Nephron progenitor cell (in vitro differentiated cells): ENCODE results near the gene ROPN1.
A peak's percentile ranks its signal among the peaks of the same experiment; 100 is the strongest.
"Not testable (repeated sequence)": the region's sequence is repeated elsewhere in the genome, so short reads cannot be mapped to it uniquely, and the experiment has no call there.

Experiments
- DNase-seq: peaks from one replicate; pipeline ENCODE4 v3.0.0; 2021
- H3K27ac Mint-ChIP-seq: 2 replicates; pipeline ENCODE4 v1.8.0; 2021; ENCODE audit warnings: mild to moderate bottlenecking, moderate library complexity, mixed read lengths
- H3K27me3 Mint-ChIP-seq: 2 replicates; pipeline ENCODE4 v1.8.0; 2021; ENCODE audit warnings: mild to moderate bottlenecking, low read depth, mixed read lengths; ENCODE audit not compliant: poor library complexity
- H3K36me3 Mint-ChIP-seq: 2 replicates; pipeline ENCODE4 v1.8.0; 2021; ENCODE audit warnings: low read depth, mixed read lengths
- H3K4me1 Mint-ChIP-seq: 2 replicates; pipeline ENCODE4 v1.8.0; 2021; ENCODE audit warnings: mixed read lengths
- H3K4me3 Mint-ChIP-seq: 2 replicates; pipeline ENCODE4 v1.8.0; 2021; ENCODE audit warnings: mild to moderate bottlenecking, moderate library complexity, mixed read lengths
- H3K9me3 Mint-ChIP-seq: 2 replicates; pipeline ENCODE4 v1.8.0; 2021; ENCODE audit warnings: mild to moderate bottlenecking, moderate library complexity, mixed read lengths
- CTCF ChIP-seq: fragments of 200-600 bp; sonication (generic); IDR thresholded peaks from 2 replicates; pipeline ENCODE4 v1.5.0; 2021; ENCODE audit warnings: antibody characterized with exemption

ROPN1 gene

GRCh38 chr3:124019291-124019690 is 27.4 kb upstream of the ROPN1 start:
- no peak for TF ChIP-seq CTCF
- Mint-ChIP-seq H3K4me3 (no peak overlapping the region), H3K27me3 (peaks cover 17% of the 10 kb centered on the region), H3K36me3 (no peaks in the 10 kb centered on the region), H3K9me3 (peaks cover 15% of the 10 kb centered on the region), H3K4me1 (peaks cover 35% of the 10 kb centered on the region), H3K27ac (no peak overlapping the region)
- DNase-seq, result no peak

DNA sequence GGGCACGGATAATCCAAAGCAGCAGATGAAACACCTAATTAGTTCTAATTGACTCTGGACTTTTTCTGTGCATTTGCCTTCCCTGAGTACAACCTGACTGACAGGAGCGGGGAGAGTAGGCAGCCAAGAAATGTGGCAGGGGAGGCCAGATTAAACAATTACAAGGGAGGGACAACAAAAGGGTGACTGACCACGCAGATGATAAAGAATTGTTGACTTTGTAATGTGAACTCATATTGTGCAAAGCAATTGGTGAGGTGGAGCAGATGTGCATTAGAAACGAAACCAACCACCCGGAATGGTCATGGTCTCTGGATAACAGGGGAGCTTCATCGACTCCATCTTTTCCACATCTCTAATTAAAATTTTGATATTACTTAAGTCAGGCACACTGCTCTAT is 25.6 kb upstream of the ROPN1 start:
- H3K36me3 Mint-ChIP-seq, DNase-seq, H3K4me3 Mint-ChIP-seq: not testable (repeated sequence)
- peak overlapping the region; percentile 13 for H3K27ac Mint-ChIP-seq
- H3K9me3 Mint-ChIP-seq, result peaks cover 11% of the 10 kb centered on the region
- peaks cover 21% of the 10 kb centered on the region for H3K27me3 Mint-ChIP-seq
- peaks cover 28% of the 10 kb centered on the region for H3K4me1 Mint-ChIP-seq

GRCh38 chr3:124016483-124016882 is 24.6 kb upstream of the ROPN1 start:
- peaks cover 28% of the 10 kb centered on the region for H3K4me1 Mint-ChIP-seq
- peak; percentile 57 for DNase-seq

DNA sequence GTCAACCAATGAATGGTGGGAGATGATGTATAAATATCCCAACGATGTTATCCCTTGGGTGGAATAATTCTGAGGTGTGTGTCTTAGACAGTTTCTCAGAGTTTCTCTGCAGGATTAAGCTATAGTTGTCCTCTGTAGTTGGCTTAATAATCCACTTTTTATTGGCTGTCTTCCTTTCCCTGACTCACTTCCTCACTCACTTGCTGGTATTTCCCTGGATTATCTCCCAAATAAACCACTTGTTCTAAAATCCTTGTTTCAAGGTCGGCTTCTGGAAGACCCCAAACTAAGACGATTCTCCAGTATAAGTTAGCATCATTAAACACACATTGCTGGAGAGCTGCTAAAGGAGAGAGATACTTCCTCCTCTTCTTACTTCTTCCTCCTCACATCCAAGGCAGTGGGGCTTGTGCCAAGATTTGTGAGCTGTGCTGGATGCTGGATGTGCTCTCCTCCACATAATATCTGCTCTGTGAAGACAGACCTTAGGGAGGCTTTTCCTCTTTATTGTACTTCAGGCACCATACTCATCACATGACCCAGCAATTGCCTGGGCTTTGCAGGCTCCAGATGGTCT is 22.5 kb upstream of the ROPN1 start:
- H3K27ac Mint-ChIP-seq, result no peak overlapping the region
- DNase-seq, result no peak

More at GRCh38 chr3:124016483-124016882, 24.6 kb upstream of the ROPN1 start:
- peak; percentile 60 for TF ChIP-seq CTCF
- not testable (repeated sequence) for H3K4me3 Mint-ChIP-seq, H3K36me3 Mint-ChIP-seq, H3K27ac Mint-ChIP-seq
- peaks cover 21% of the 10 kb centered on the region for H3K27me3 Mint-ChIP-seq
- H3K9me3 Mint-ChIP-seq, result peaks cover 11% of the 10 kb centered on the region

DNA sequence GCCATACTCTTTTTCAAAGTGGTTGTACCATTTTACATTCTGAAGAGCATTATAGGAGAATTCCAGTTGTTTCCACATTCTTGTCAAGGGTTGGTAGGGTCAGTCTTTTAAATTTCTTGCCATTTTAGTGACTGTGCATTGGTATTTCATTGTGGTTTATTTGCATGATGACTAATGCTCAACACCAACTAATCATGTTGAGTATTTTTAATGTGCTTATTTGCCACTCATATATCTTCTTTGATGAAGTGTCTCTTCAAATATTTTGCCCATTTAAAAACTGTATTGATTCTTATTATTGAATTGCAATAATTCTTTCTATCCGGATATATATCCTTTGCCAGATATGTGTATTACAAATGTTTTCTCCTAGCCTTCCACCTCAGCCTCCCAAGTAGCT is 16.4 kb upstream of the ROPN1 start:
- not testable (repeated sequence) for H3K4me1 Mint-ChIP-seq, H3K4me3 Mint-ChIP-seq, DNase-seq, H3K27ac Mint-ChIP-seq, H3K36me3 Mint-ChIP-seq, H3K9me3 Mint-ChIP-seq
- peaks cover 52% of the 10 kb centered on the region for H3K27me3 Mint-ChIP-seq

More for the DNA sequence above, 22.5 kb upstream of the ROPN1 start:
- no peak for TF ChIP-seq CTCF
- Mint-ChIP-seq H3K36me3 (no peaks in the 10 kb centered on the region), H3K9me3 (no peaks in the 10 kb centered on the region), H3K4me1 (peaks cover 28% of the 10 kb centered on the region), H3K4me3 (no peak overlapping the region), H3K27me3 (peaks cover 11% of the 10 kb centered on the region)

- H3K4me3 Mint-ChIP-seq, result no peak overlapping the region
- no peaks in the 10 kb centered on the region for H3K9me3 Mint-ChIP-seq
- no peak for DNase-seq
- no peak for TF ChIP-seq CTCF
- no peak overlapping the region for H3K27ac Mint-ChIP-seq
- no peaks in the 10 kb centered on the region for H3K4me1 Mint-ChIP-seq
- H3K36me3 Mint-ChIP-seq, result no peaks in the 10 kb centered on the region
- H3K27me3 Mint-ChIP-seq, result peaks cover 58% of the 10 kb centered on the region
Measured at GRCh38 chr3:124007186-124007585, 15.3 kb upstream of the ROPN1 start.

GRCh38 chr3:124002405-124003079 is 10.6 kb upstream of the ROPN1 start:
- not testable (repeated sequence) for H3K4me1 Mint-ChIP-seq, H3K36me3 Mint-ChIP-seq, H3K27ac Mint-ChIP-seq, DNase-seq, H3K4me3 Mint-ChIP-seq, H3K9me3 Mint-ChIP-seq
- peaks cover 82% of the 10 kb centered on the region for H3K27me3 Mint-ChIP-seq

DNA sequence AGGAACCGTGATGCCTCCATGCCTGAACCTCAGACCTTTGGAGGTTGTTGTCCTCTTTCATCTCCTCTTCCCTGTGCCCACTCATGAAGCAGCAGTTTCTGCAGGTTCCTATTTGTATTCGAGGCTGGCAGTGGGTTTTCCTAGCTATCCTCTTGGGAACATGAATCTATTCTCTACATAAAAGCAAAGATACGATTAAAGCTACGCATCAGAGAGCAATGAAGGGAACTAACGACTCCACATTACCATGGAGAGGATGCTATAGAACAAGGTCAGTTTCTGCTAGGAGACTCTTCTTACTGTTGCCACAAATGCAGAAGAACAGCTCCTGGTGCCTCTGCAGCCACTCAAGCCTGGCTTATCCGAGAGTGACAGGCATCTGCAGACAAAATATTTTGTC is 9.4 kb upstream of the ROPN1 start:
- H3K4me3 Mint-ChIP-seq, H3K4me1 Mint-ChIP-seq, DNase-seq, H3K27ac Mint-ChIP-seq, H3K36me3 Mint-ChIP-seq: not testable (repeated sequence)
- Mint-ChIP-seq H3K27me3 (peaks cover 79% of the 10 kb centered on the region), H3K9me3 (peaks cover 12% of the 10 kb centered on the region)
